Ectodermal cell (in vitro differentiated cells): Measurements from ENCODE around the gene ODAD2.
A peak's percentile ranks its signal among the peaks of the same experiment; 100 is the strongest.
"Not testable (repeated sequence)": the region's sequence is repeated elsewhere in the genome, so short reads cannot be mapped to it uniquely, and the experiment has no call there.

Experiments
- H3K27ac ChIP-seq: 2 replicates; pipeline ENCODE4 v1.7.0; 2013; ENCODE audit warnings: mild to moderate bottlenecking, low read depth, low read length; ENCODE audit not compliant: insufficient read depth, poor library complexity, severe bottlenecking
- H3K27me3 ChIP-seq: 2 replicates; pipeline ENCODE4 v1.7.0; 2013; ENCODE audit warnings: mild to moderate bottlenecking, low read length; ENCODE audit not compliant: insufficient read depth, control insufficient read depth, poor library complexity, severe bottlenecking
- H3K36me3 ChIP-seq: one replicate; pipeline ENCODE4 v1.7.0; 2013; ENCODE audit warnings: low read length; ENCODE audit not compliant: control insufficient read depth, insufficient read depth
- H3K4me1 ChIP-seq: one replicate; pipeline ENCODE4 v1.7.0; 2013; ENCODE audit warnings: low read length; ENCODE audit not compliant: control insufficient read depth, insufficient read depth
- H3K4me3 ChIP-seq: 2 replicates; pipeline ENCODE4 v1.7.0; 2013; ENCODE audit warnings: low read depth, low read length, control low read depth; ENCODE audit not compliant: insufficient read depth
- H3K9me3 ChIP-seq: 2 replicates; pipeline ENCODE4 v1.7.0; 2013; ENCODE audit warnings: mild to moderate bottlenecking, low read length, moderate library complexity; ENCODE audit not compliant: control insufficient read depth
- WGBS, 2 experiments: methylation state at CpG; one replicate each; pipeline ENCODE4 v1.1.7; 2013; ENCODE audit warnings: missing lambda C conversion rate in 2 of 2; 5-methylcytosine and 5-hydroxymethylcytosine counted together

ODAD2 gene

DNA sequence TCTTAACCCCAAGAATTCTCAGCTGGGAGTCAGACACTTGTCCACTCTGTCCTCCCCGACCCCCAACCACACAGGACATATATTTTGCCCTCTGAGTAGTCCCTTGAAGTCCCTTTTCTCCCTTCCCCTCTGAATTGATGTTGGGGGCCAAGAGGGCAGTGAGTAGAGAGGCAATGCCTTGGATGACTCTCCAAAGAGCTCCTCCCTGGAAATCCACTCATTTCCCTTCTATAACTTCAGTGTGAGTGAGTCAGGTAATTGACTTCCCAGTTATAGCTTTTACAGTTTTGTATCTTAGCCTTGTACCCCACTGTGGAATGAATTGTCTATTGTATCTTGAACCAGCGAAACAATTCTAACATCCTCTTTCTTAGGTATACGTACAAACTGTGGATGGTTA, 9.2 kb upstream of the ODAD2 start:
- H3K9me3 ChIP-seq, result no peaks in the 10 kb centered on the region
- no peaks in the 10 kb centered on the region for H3K4me1 ChIP-seq
- H3K27me3 ChIP-seq, result no peaks in the 10 kb centered on the region
- H3K4me3 ChIP-seq, result no peak overlapping the region
- H3K27ac ChIP-seq, result no peak overlapping the region
- no peaks in the 10 kb centered on the region for H3K36me3 ChIP-seq
- WGBS, 2 experiments, result 96 to 97% methylated on average over 1 to 3 of the region's 3 CpGs

DNA sequence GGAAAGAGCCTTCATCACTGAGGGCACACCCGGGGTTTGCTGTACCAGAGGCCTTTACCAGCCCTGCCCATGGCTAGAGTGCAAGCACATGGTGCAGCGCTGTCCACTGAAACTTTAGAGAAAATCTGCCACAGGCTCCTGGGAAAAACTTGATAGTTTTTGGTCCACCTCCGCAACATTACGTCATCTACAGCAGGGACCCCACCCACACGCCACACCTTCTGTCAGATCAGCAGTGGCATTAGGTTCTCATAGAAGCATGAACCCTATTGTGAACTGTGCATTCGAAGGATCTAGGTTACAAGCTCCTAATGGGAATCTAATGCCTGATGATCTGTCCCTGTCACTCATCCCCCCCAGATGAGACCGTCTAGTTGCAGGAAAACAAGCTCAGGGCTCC, 2.5 kb upstream of the ODAD2 start:
- H3K4me3 ChIP-seq, result no peak overlapping the region
- H3K9me3 ChIP-seq, result no peaks in the 10 kb centered on the region
- WGBS, 2 experiments, result 94% methylated on average over 7 of the region's 7 CpGs
- H3K27me3 ChIP-seq, result no peaks in the 10 kb centered on the region
- H3K4me1 ChIP-seq, result no peaks in the 10 kb centered on the region
- no peaks in the 10 kb centered on the region for H3K36me3 ChIP-seq
- H3K27ac ChIP-seq, result no peak overlapping the region

DNA sequence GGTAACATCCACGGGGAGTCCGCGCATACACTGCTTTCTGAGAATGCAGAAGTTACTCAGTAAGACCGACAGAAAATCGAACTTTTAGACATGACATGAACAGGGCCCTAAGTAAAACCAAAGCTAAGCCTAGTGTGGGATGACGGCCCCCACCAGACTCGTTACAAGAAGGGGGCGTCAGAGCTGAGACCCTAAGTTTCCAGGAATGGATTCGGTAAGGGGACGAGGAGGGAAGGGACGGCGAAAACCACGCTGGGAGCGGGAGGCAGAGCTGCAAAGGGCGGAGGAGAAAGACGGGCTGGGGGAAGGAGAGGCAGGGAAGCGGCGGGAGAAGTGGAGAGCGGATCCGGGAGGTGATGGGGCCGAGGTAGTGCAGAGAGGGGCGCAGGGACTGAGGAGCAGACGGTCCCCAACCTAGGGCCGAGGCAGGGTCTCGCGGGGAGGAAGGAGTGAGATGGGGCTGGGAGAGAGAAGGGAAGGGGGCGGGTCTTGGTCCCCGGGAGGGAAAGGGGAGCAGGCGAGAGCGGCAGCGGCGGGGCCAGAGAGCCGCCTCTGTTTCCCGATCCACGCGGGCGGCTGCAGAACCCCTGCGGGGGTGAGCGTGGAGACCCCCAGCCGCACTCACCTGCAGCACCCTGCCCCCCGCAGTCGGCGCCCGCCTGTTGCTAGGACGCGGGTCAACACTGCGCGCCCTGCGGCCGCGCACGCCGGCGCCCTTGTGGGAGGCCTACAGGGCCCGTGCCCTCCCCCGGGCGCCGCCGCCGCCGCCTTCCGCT, 513 bp downstream of the ODAD2 start:
- no peaks in the 10 kb centered on the region for H3K9me3 ChIP-seq
- H3K27me3 ChIP-seq, result no peaks in the 10 kb centered on the region
- no peak overlapping the region for H3K27ac ChIP-seq
- H3K4me3 ChIP-seq, result peak overlapping the region; percentile 68
- no peaks in the 10 kb centered on the region for H3K36me3 ChIP-seq
- H3K4me1 ChIP-seq, result no peaks in the 10 kb centered on the region
- 0% methylated on average over 62 of the region's 62 CpGs for WGBS, 2 experiments

DNA sequence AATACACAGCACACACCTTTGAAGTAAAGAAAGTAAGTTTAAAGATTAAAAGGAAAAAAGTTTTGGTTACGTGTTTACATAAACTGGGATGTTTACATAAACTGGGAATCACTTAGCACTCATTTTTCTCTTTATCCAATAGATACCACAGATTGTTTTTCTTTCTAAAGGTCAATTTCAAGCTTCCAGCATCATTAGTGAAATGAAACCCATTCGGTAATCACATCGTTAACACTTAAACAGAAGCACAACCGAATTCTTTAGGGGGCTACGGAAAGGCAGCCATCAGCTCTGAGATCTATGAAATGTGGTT, 1.1 kb downstream of the ODAD2 start:
- 0 to 6% methylated on average over 4 to 5 of the region's 5 CpGs for WGBS, 2 experiments
- H3K27me3 ChIP-seq, result no peaks in the 10 kb centered on the region

DNA sequence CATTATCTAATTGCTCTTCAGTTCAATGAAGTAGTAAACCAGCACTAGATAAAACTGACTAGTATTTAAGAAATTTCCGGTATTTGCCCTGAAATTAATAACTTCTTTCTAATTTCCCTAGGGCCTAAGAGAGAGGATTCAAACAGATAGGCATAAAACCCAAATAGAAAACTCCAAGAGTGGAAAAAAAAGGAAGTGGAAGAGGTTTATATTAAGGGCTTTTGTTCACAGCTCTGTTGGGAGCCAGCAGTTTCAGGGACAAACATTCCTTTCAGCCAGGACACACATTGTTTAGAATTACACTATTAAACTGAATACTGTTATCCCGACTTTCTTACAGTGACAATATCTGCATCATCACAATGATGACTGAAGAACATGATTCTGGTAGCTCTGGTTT, 3.6 kb downstream of the ODAD2 start:
- Histone ChIP-seq H3K4me3 (no peak overlapping the region), H3K4me1 (no peaks in the 10 kb centered on the region), H3K27me3 (no peaks in the 10 kb centered on the region), H3K36me3 (no peaks in the 10 kb centered on the region), H3K9me3 (no peaks in the 10 kb centered on the region), H3K27ac (no peak overlapping the region)
- 8 to 48% methylated on average over 1 to 2 of the region's 2 CpGs for WGBS, 2 experiments

More for the DNA sequence above, 1.1 kb downstream of the ODAD2 start:
- H3K4me3 ChIP-seq, result peak overlapping the region; percentile 68
- H3K9me3 ChIP-seq, result no peaks in the 10 kb centered on the region
- no peak overlapping the region for H3K27ac ChIP-seq
- H3K36me3 ChIP-seq, result no peaks in the 10 kb centered on the region
- H3K4me1 ChIP-seq, result no peaks in the 10 kb centered on the region

GRCh38 chr10:27989357-27989756, 9.5 kb downstream of the ODAD2 start:
- not testable (repeated sequence) for H3K27me3 ChIP-seq, H3K4me3 ChIP-seq, H3K27ac ChIP-seq, H3K4me1 ChIP-seq, H3K9me3 ChIP-seq, H3K36me3 ChIP-seq
- WGBS, 2 experiments, result 93 to 100% methylated on average over 1 to 2 of the region's 2 CpGs

DNA sequence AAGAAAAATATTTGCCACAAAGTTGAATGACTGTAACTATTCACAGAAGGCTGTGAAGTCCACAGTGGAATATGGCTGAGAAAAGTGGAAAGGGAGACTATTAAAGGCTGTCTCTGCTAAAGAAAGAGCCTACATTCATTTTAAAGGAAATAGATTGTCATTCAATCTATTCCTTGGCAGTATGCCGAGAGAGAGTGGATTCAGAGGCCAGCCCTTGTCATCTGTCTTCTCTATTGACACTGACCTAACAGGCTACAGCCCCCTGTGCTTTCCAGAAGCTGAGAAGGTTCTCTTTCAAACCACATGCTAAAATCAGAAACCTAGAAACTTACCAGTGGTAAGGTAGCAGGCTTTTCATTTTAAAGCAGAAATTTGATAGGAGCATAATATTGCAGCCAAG, 12.1 kb downstream of the ODAD2 start:
- H3K4me1 ChIP-seq, result no peaks in the 10 kb centered on the region
- no peaks in the 10 kb centered on the region for H3K27me3 ChIP-seq
- H3K27ac ChIP-seq, result no peak overlapping the region
- no peaks in the 10 kb centered on the region for H3K9me3 ChIP-seq
- no peak overlapping the region for H3K4me3 ChIP-seq
- 50 to 59% methylated on average over 1 of the region's 1 CpG for WGBS, 2 experiments
- H3K36me3 ChIP-seq, result no peaks in the 10 kb centered on the region

- H3K4me3 ChIP-seq, result no peak overlapping the region
- 83 to 89% methylated on average over 6 of the region's 6 CpGs for WGBS, 2 experiments
- H3K36me3 ChIP-seq, result no peaks in the 10 kb centered on the region
- H3K27ac ChIP-seq, result no peak overlapping the region
- no peaks in the 10 kb centered on the region for H3K9me3 ChIP-seq
- H3K4me1 ChIP-seq, result no peaks in the 10 kb centered on the region
- H3K27me3 ChIP-seq, result no peaks in the 10 kb centered on the region
Measured at GRCh38 chr10:27982875-27983543, 15.9 kb downstream of the ODAD2 start.

DNA sequence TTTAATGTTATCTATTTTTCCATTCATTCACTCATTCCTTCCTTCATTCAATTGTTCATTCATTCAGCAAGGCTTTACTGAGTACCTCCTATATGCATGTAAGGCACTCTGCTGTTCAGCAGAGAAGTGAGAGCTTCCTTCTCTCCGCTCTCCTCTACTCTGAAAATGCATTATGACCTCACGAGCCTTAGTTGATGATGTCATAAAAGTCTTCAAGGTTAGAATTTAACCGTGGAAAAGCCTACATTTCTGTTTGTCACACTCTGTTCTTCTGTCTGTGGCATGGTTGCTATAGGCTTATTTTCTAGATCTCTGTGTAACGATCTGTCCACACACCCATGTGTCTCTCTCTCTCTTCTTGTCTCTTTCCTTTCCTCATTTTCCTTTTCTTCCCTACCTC, 17.1 kb downstream of the ODAD2 start:
- Histone ChIP-seq H3K36me3 (no peaks in the 10 kb centered on the region), H3K9me3 (no peaks in the 10 kb centered on the region), H3K27me3 (no peaks in the 10 kb centered on the region), H3K4me1 (no peaks in the 10 kb centered on the region), H3K4me3 (no peak overlapping the region), H3K27ac (no peak overlapping the region)
- WGBS, 2 experiments, result 90 to 95% methylated on average over 4 of the region's 4 CpGs

DNA sequence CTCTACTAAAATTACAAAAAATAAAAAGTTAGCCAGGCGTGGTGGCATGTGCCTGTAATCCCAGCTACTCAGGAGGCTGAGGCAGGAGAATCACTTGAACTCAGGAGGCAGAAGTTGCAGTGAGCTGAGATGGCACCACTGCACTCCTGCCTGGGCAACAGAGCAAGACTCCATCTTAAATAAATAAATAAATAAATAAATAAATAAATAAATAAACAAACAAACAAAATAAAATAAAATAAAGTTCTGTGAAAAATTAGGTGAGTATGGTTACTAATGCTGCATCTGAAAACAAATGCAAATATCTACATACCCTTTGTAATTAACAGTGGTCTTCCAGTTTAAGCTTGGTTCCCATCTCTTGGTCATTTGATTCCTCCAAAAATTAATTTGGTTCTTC, 28.1 kb downstream of the ODAD2 start:
- H3K27ac ChIP-seq, H3K9me3 ChIP-seq, H3K4me1 ChIP-seq, H3K4me3 ChIP-seq, H3K27me3 ChIP-seq, H3K36me3 ChIP-seq: not testable (repeated sequence)
- WGBS, 2 experiments, result 90 to 95% methylated on average over 1 of the region's 1 CpG
